NCI-H510A (cell line): ENCODE measurements around the gene HEPACAM2.

Experiments used
- DNase-seq: peaks from one replicate; lab custom pipeline; 2025; lab: John Stamatoyannopoulos, UW

HEPACAM2 gene

GRCh38 chr7:93202594-93203250, 23.5 kb downstream of the HEPACAM2 start:
- DNase-seq: no peak

- DNase-seq: no peak
Measured at GRCh38 chr7:93198472-93198871, 27.8 kb downstream of the HEPACAM2 start.

GRCh38 chr7:93196336-93196735, 29.9 kb downstream of the HEPACAM2 start:
- no peak for DNase-seq

- no peak for DNase-seq
Measured at GRCh38 chr7:93194386-93194785, 31.9 kb downstream of the HEPACAM2 start.

- DNase-seq: no peak
Measured at GRCh38 chr7:93188870-93189634, 37.2 kb downstream of the HEPACAM2 start.

GRCh38 chr7:93185303-93186027, 40.8 kb downstream of the HEPACAM2 start:
- no peak for DNase-seq

GRCh38 chr7:93179173-93179572, 47.1 kb downstream of the HEPACAM2 start:
- no peak for DNase-seq

GRCh38 chr7:93178213-93178612, 48.1 kb downstream of the HEPACAM2 start:
- DNase-seq: no peak

- no peak for DNase-seq
Measured at GRCh38 chr7:93176992-93177580, 49.2 kb downstream of the HEPACAM2 start.

GRCh38 chr7:93175219-93175618, 51.0 kb downstream of the HEPACAM2 start:
- DNase-seq: no peak

GRCh38 chr7:93172683-93173082, 53.6 kb downstream of the HEPACAM2 start:
- no peak for DNase-seq

- no peak for DNase-seq
Measured at GRCh38 chr7:93171606-93172226, 54.6 kb downstream of the HEPACAM2 start.

- no peak for DNase-seq
Measured at GRCh38 chr7:93165447-93165846, 60.8 kb downstream of the HEPACAM2 start.

GRCh38 chr7:93164766-93165165, 61.5 kb downstream of the HEPACAM2 start:
- no peak for DNase-seq

GRCh38 chr7:93161181-93161762, 65.0 kb downstream of the HEPACAM2 start:
- no peak for DNase-seq

GRCh38 chr7:93160410-93160809, 65.9 kb downstream of the HEPACAM2 start:
- DNase-seq: no peak

- DNase-seq: no peak
Measured at GRCh38 chr7:93159490-93159889, 66.8 kb downstream of the HEPACAM2 start.

- no peak for DNase-seq
Measured at GRCh38 chr7:93156884-93157283, 69.4 kb downstream of the HEPACAM2 start.

GRCh38 chr7:93150200-93150835, 76.0 kb downstream of the HEPACAM2 start:
- DNase-seq: no peak

- no peak for DNase-seq
Measured at GRCh38 chr7:93148727-93149126, 77.5 kb downstream of the HEPACAM2 start.

- no peak for DNase-seq
Measured at GRCh38 chr7:93148144-93148543, 78.1 kb downstream of the HEPACAM2 start, which contains the start of gene SAMD9L. Gene SAMD9L, minus strand, starts transcription at chr7:93148385. Its CDS starts 12,414 bp downstream, at chr7:93135971.
